Esophagus muscularis mucosa (tissue), 4 donors: ENCODE results near the gene DDHD1. TPM values are rescaled to one million over a fixed set of nuclear protein-coding genes. Genes with fewer than 3 reads are reported as not detected.
"Not testable (repeated sequence)": the region's sequence is repeated elsewhere in the genome, so short reads cannot be mapped to it uniquely, and the experiment has no call there.

Experiments used
- DNase-seq: peaks from one replicate; pipeline ENCODE4 v3.0.0-alpha.2; 2017; ENCODE audit errors: extremely low spot score
- H3K27ac ChIP-seq, 4 donors: fragments of 200-600 bp; sonication (generic); replicated peaks in 1 of 4; 1 replicate in 3 of 4; 2 replicates in 1 of 4; pipeline ENCODE4 v1.5.1; 2016 to 2019; ENCODE audit warnings: mild to moderate bottlenecking in 1 of 4
- H3K27me3 ChIP-seq, 4 donors: fragments of 200-600 bp; sonication (generic); one replicate each; pipeline versions ENCODE4 v1.5.1 to v1.6.0; 2016 to 2019
- H3K36me3 ChIP-seq, 4 donors: fragments of 200-600 bp; sonication (generic); one replicate each; pipeline ENCODE4 v1.5.1; 2016 to 2019
- H3K4me1 ChIP-seq, 4 donors: fragments of 200-600 bp; sonication (generic); one replicate each; pipeline ENCODE4 v1.5.1; 2016 to 2019
- H3K4me3 ChIP-seq, 4 donors: fragments of 200-600 bp; sonication (generic); 1 replicate in 2 of 4; 2 replicates in 2 of 4; pipeline ENCODE4 v1.5.1; 2016 to 2019; ENCODE audit warnings: mild to moderate bottlenecking in 4 of 4, moderate library complexity in 1 of 4
- H3K9me3 ChIP-seq, 4 donors: fragments of 200-600 bp; sonication (generic); 1 replicate in 3 of 4; 2 replicates in 1 of 4; pipeline ENCODE4 v1.5.1; 2016 to 2019
- CTCF ChIP-seq, 3 experiments: fragments of 200-600 bp in 2 of 3; fragments of 450-650 bp in 1 of 3; sonication (generic) in 2 of 3; IDR thresholded peaks; one replicate each; pipeline ENCODE4 v1.5.1; 2017 to 2019; ENCODE audit warnings: antibody characterized with exemption in 3 of 3, mild to moderate bottlenecking in 2 of 3, moderate library complexity in 1 of 3
- EP300 ChIP-seq: sonication (generic); formaldehyde crosslinking; IDR thresholded peaks from one replicate; pipeline ENCODE4 v1.6.1; 2017; ENCODE audit warnings: antibody characterized with exemption
- POLR2A ChIP-seq: fragments of 450-650 bp; IDR thresholded peaks from one replicate; pipeline ENCODE4 v1.6.1; 2017; ENCODE audit warnings: antibody characterized with exemption, moderate library complexity, mild to moderate bottlenecking, low read depth
- POLR2AphosphoS5 ChIP-seq, 2 donors: sonication (generic); formaldehyde crosslinking; IDR thresholded peaks; one replicate each; pipeline ENCODE4 v1.6.1; 2017; ENCODE audit warnings: antibody characterized with exemption in 2 of 2
- WGBS: methylation state at CpG from one replicate; pipeline ENCODE4 v1.1.5; 2018; 5-methylcytosine and 5-hydroxymethylcytosine counted together
- intact Hi-C: fragments of 100-400 bp; cut with DNase I; formaldehyde crosslinking; loops from one replicate; pipeline ENCODE4 v1.15.1; 2023
- total RNA-seq, 4 donors: library from RNA; depleted of rRNA; stranded (reverse); fragments of >200 nt; gene quantifications; one replicate each; pipeline versions ENCODE4 v1.1.0 to v1.2.1, GENCODE V29; 2016

Gene DDHD1
- total RNA-seq, 4 donors from 2014 or later = 15.4 to 19.9 (median 16.2) TPM

- 87% methylated on average over 2 of the region's 2 CpGs for WGBS
- peaks cover 0 to 8% (median 4%) of the 10 kb centered on the region in 4 donors for H3K9me3 ChIP-seq
- no peak overlapping the region for H3K27ac ChIP-seq
- H3K4me1 ChIP-seq = peaks cover 9 to 27% (median 23%) of the 10 kb centered on the region in 4 donors
- DNase-seq = no peak
- H3K27me3 ChIP-seq = no peaks in the 10 kb centered on the region
- H3K4me3 ChIP-seq = no peak overlapping the region
- intact Hi-C loops = no loop called here
- TF ChIP-seq POLR2A = no peak
- TF ChIP-seq EP300 = no peak
- no peaks in the 10 kb centered on the region for H3K36me3 ChIP-seq
Measured at GRCh38 chr14:53147208-53147607, 5.9 kb downstream of the DDHD1 start.

- Histone ChIP-seq H3K9me3 (peaks cover 0 to 11% (median 4%) of the 10 kb centered on the region in 4 donors), H3K36me3 (no peaks in the 10 kb centered on the region), H3K4me1 (peaks cover 9 to 27% (median 23%) of the 10 kb centered on the region in 4 donors), H3K27me3 (no peaks in the 10 kb centered on the region), H3K27ac (no peak overlapping the region), H3K4me3 (no peak overlapping the region)
- TF ChIP-seq CTCF (IDR thresholded peaks at IDR 0.05) = no peak
- WGBS = 78% methylated on average over 3 of the region's 3 CpGs
- DNase-seq = no peak
- intact Hi-C loops = no loop called here
Measured at GRCh38 chr14:53146739-53147138, 6.4 kb downstream of the DDHD1 start.

GRCh38 chr14:53144244-53144643, 8.9 kb downstream of the DDHD1 start:
- intact Hi-C loops = no loop called here
- 67% methylated on average over 1 of the region's 1 CpG for WGBS
- no peaks in the 10 kb centered on the region for H3K36me3 ChIP-seq

GRCh38 chr14:53140585-53140984, 12.5 kb downstream of the DDHD1 start:
- DNase-seq = no peak
- intact Hi-C loops = no loop called here
- Histone ChIP-seq H3K36me3 (no peaks in the 10 kb centered on the region), H3K9me3 (peaks cover 0 to 57% (median 46%) of the 10 kb centered on the region in 4 donors), H3K27ac (no peak overlapping the region), H3K4me3 (no peak overlapping the region), H3K27me3 (no peaks in the 10 kb centered on the region), H3K4me1 (no peaks in the 10 kb centered on the region)
- no peak for TF ChIP-seq POLR2A
- TF ChIP-seq EP300 = no peak
- TF ChIP-seq POLR2AphosphoS5 (IDR thresholded peaks at IDR 0.05) = no peak
- TF ChIP-seq CTCF (IDR thresholded peaks at IDR 0.05) = no peak

More at GRCh38 chr14:53144244-53144643, 8.9 kb downstream of the DDHD1 start:
- H3K4me1 ChIP-seq = peaks cover 0 to 3% (median 1%) of the 10 kb centered on the region in 4 donors
- H3K27ac ChIP-seq = no peak overlapping the region
- H3K4me3 ChIP-seq = no peak overlapping the region
- TF ChIP-seq EP300 = no peak
- TF ChIP-seq CTCF (IDR thresholded peaks at IDR 0.05) = no peak
- TF ChIP-seq POLR2AphosphoS5 (IDR thresholded peaks at IDR 0.05) = no peak
- no peak for TF ChIP-seq POLR2A
- no peak for DNase-seq
- H3K9me3 ChIP-seq = peaks cover 0 to 35% (median 26%) of the 10 kb centered on the region in 4 donors
- no peaks in the 10 kb centered on the region for H3K27me3 ChIP-seq

GRCh38 chr14:53137568-53138203, 15.4 kb downstream of the DDHD1 start:
- WGBS = 97% methylated on average over 4 of the region's 4 CpGs
- H3K27ac ChIP-seq = no peak overlapping the region
- H3K36me3 ChIP-seq = no peaks in the 10 kb centered on the region
- no peak for TF ChIP-seq POLR2AphosphoS5 (IDR thresholded peaks at IDR 0.05)
- no peak for TF ChIP-seq POLR2A
- no peak for TF ChIP-seq EP300
- no peak for TF ChIP-seq CTCF (IDR thresholded peaks at IDR 0.05)
- H3K27me3 ChIP-seq = no peaks in the 10 kb centered on the region
- no peak overlapping the region for H3K4me3 ChIP-seq
- peaks cover 0 to 51% (median 43%) of the 10 kb centered on the region in 4 donors for H3K9me3 ChIP-seq
- H3K4me1 ChIP-seq = no peaks in the 10 kb centered on the region
- intact Hi-C loops = no loop called here
- DNase-seq = no peak

DNA sequence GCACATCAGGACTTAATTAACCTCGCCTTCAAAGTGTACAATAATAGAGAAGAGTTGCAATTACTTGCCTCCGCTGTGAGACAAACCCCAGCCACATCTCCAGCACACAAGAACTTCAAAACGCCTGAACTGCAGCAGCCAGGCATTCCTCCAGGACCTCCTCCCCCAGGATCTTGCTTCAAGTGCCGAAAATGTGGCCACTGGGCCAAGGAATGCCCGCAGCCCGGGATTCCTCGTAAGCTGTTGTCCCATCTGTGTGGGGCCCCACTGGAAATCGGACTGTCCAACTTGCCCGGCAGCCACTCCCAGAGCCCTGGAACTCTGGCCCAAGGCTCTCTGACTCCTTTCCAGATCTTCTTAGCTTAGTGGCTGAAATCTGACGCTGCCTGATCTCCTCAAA, 22.6 kb downstream of the DDHD1 start:
- DNase-seq, H3K9me3 ChIP-seq, H3K4me3 ChIP-seq, H3K36me3 ChIP-seq, H3K27ac ChIP-seq, H3K27me3 ChIP-seq, intact Hi-C loops: not testable (repeated sequence)
- 91% methylated on average over 10 of the region's 10 CpGs for WGBS
- peaks cover 8 to 17% (median 15%) of the 10 kb centered on the region in 4 donors for H3K4me1 ChIP-seq
